ENCODE measurements around the gene DEPP1. TPM values are rescaled to one million over a fixed set of nuclear protein-coding genes. Genes with fewer than 3 reads are reported as not detected.

Gene DEPP1
- total and polyA plus RNA-seq, 10 of the 15 experiments (the other 5 are each of a cell fraction or from before 2014, with no cell fraction given): 1.7 to 12.1 (median 7.3) TPM

GRCh38 chr10:44978570-44979280 lies at the start of gene DEPP1 (continued):
- no peak for TF ChIP-seq EGR1 (IDR thresholded peaks at IDR 0.05; ENCODE audit: borderline replicate concordance in 1 of 2, low read depth in 2 of 2, low read length in 2 of 2)
- TF ChIP-seq EP300 (IDR thresholded peaks at IDR 0.05; ENCODE audit: borderline replicate concordance in 1 of 2, control insufficient read depth in 1 of 2, low read depth in 2 of 2, low read length in 2 of 2): no peak
- no peak for TF ChIP-seq ASH2L (IDR thresholded peaks at IDR 0.05; ENCODE audit: borderline replicate concordance, low read depth)
- no peak for TF ChIP-seq BRCA1 (IDR thresholded peaks at IDR 0.05; ENCODE audit: low read depth, low read length)
- no peak for TF ChIP-seq ZNF24 (IDR thresholded peaks at IDR 0.05)
- no peak for TF ChIP-seq SIN3A (IDR thresholded peaks at IDR 0.05; ENCODE audit: low read depth, low read length)
- TF ChIP-seq EED (IDR thresholded peaks at IDR 0.05; ENCODE audit: low read depth): no peak
- TF ChIP-seq ZZZ3 (IDR thresholded peaks at IDR 0.05; ENCODE audit: control insufficient read depth, insufficient read length, low read depth): no peak
- TF ChIP-seq EZH2 (IDR thresholded peaks at IDR 0.05; ENCODE audit: borderline replicate concordance, control insufficient read depth, low read depth, low read length): no peak
- TF ChIP-seq HDAC2 (IDR thresholded peaks at IDR 0.05): no peak
- no peak for TF ChIP-seq NKRF (conservative IDR thresholded peaks at IDR 0.05)
- no peak for TF ChIP-seq BCL11A (IDR thresholded peaks at IDR 0.05; ENCODE audit: low read depth, low read length)
- TF ChIP-seq CBFB (IDR thresholded peaks at IDR 0.05; ENCODE audit: low read depth): peak; percentile 59; the same call in 1 of the 2 replicates
- TF ChIP-seq ATF3 (IDR thresholded peaks at IDR 0.05; ENCODE audit: borderline replicate concordance, extremely low read depth, low read depth, low read length): no peak
- no peak for TF ChIP-seq PAX8 (IDR thresholded peaks at IDR 0.05)
- 0 out of 2 replicates have a peak, but pooled peaks have one; percentile 56 for TF ChIP-seq SMAD5 (IDR thresholded peaks at IDR 0.05; ENCODE audit: low read depth)
- no peak for TF ChIP-seq YBX1 (IDR thresholded peaks at IDR 0.05)
- TF ChIP-seq HDGF (IDR thresholded peaks at IDR 0.05): no peak
- no peak for TF ChIP-seq CHD1 (IDR thresholded peaks at IDR 0.05; ENCODE audit: low read depth, low read length)
- peak; percentile 25; the same call in 1 of the 2 replicates for TF ChIP-seq GATAD2B (conservative IDR thresholded peaks at IDR 0.05; ENCODE audit: low read depth)
- no peak for TF ChIP-seq E2F4 (IDR thresholded peaks at IDR 0.05; ENCODE audit: low read depth, low read length)
- TF ChIP-seq PRDM15 (CRISPR knock-in tag; IDR thresholded peaks at IDR 0.05): no peak
- TF ChIP-seq JUNB (IDR thresholded peaks at IDR 0.05): no peak
- no peak for TF ChIP-seq SREBF2 (IDR thresholded peaks at IDR 0.05; ENCODE audit: low read length)
- TF ChIP-seq DPF2 (IDR thresholded peaks at IDR 0.05): peak; percentile 84
- no peak for TF ChIP-seq CREM (IDR thresholded peaks at IDR 0.05; ENCODE audit: low read depth)
